Heart right ventricle (tissue), 16 donors: ENCODE results near the gene PRELID2. TPM values are rescaled to one million over a fixed set of nuclear protein-coding genes. Genes with fewer than 3 reads are reported as not detected.
"Not testable (repeated sequence)": the region's sequence is repeated elsewhere in the genome, so short reads cannot be mapped to it uniquely, and the experiment has no call there.

ENCODE experiments used
- ATAC-seq, 8 donors: fragments of 200-7000 bp; cut with Tn5 transposase; one replicate each; pipeline ENCODE4 v1.9.1; 2020; ENCODE audit warnings: mild to moderate bottlenecking in 8 of 8, moderate library complexity in 8 of 8, moderate number of reproducible peaks in 1 of 8
- DNase-seq, 2 donors: peaks; one replicate each; pipeline ENCODE4 v3.0.0-alpha.2; 2020
- H3K27ac ChIP-seq, 10 donors: fragments of 200-600 bp; sonication (generic) in 2 of 10; one replicate each; pipeline versions ENCODE4 v1.5.0 to v1.8.0; 2020 to 2022; ENCODE audit warnings: mild to moderate bottlenecking in 3 of 10
- H3K27me3 ChIP-seq, 7 donors: fragments of 200-600 bp; one replicate each; pipeline ENCODE4 v1.8.0; 2021 to 2022; ENCODE audit warnings: mild to moderate bottlenecking in 2 of 7
- H3K36me3 ChIP-seq, 9 donors: fragments of 200-600 bp; sonication (generic) in 1 of 9; one replicate each; pipeline versions ENCODE4 v1.5.0 to v1.8.0; 2020 to 2022; ENCODE audit warnings: mild to moderate bottlenecking in 2 of 9
- H3K4me1 ChIP-seq, 9 donors: fragments of 200-600 bp; sonication (generic) in 1 of 9; one replicate each; pipeline versions ENCODE4 v1.5.0 to v1.8.0; 2020 to 2022; ENCODE audit warnings: mild to moderate bottlenecking in 4 of 9
- H3K4me3 ChIP-seq, 10 donors: fragments of 200-600 bp; sonication (generic) in 2 of 10; one replicate each; pipeline versions ENCODE4 v1.5.0 to v1.8.0; 2020 to 2022; ENCODE audit warnings: mild to moderate bottlenecking in 7 of 10, moderate library complexity in 2 of 10
- H3K9me3 ChIP-seq, 11 donors: fragments of 200-600 bp in 10 of 11; sonication (generic) in 2 of 11; one replicate each; pipeline versions ENCODE4 v1.5.0 to v1.8.0; 2013 to 2022; ENCODE audit warnings: mild to moderate bottlenecking in 2 of 11, control low read depth in 1 of 11, moderate library complexity in 1 of 11
- WGBS, 2 donors: extraction: QIAGEN DNeasy Blood & Tissue Kit; methylation state at CpG; one replicate each; pipeline ENCODE4 v1.1.7; 2013; ENCODE audit warnings: inconsistent platforms in 1 of 2; 5-methylcytosine and 5-hydroxymethylcytosine counted together
- intact Hi-C, 10 donors: fragments of 100-400 bp; cut with DNase I; formaldehyde crosslinking; loops; one replicate each; pipeline versions ENCODE4 v1.11.1 to v1.14.2; 2022
- polyA plus RNA-seq, 2 donors: library from polyadenylated mRNA; stranded (reverse); fragments of 200-250 nt; gene quantifications; one replicate each; pipeline ENCODE4 v1.2.3, GENCODE V29; 2013
- total RNA-seq, 10 donors: library from RNA; stranded (reverse); fragmentation: NEBNext Ultra II Directional in 3 of 10; extraction: Animal tissue kit (Norgen Biotek cat#: 25700) in 3 of 10; gene quantifications; one replicate each; pipeline versions ENCODE4 v1.2.1 to v1.2.4, GENCODE V29; 2021 to 2023
- TF ChIP-seq, protein P1 (sequence below), 9 donors: fragments of 200-600 bp; sonication (generic) in 2 of 9; IDR thresholded peaks; one replicate each; pipeline versions ENCODE4 v1.5.0 to v1.8.0; 2021 to 2022; ENCODE audit warnings: antibody characterized with exemption in 9 of 9, mild to moderate bottlenecking in 5 of 9, moderate library complexity in 1 of 9
- donor health status: Arrhythmogenic right ventricular cardiomyopathy.
- donor health status: ischemic (EF 13 %, LVEDD 7.1; RV severe dilation, severe dysfunction).
- donor health status: healthy with polysubstance abuse.
- donor health status: DM: no; HTN: yes; CAD: no.
- donor health status: DM: no; HTN: no; CAD: no.
- donor health status: ischemic (EF 25% LVEDD 6.9; RV normal size, moderate dysfunction).
- donor health status: ischemic (EF 25% LVEDD 5.7; RV mildly dilated, moderate dysfunction).
- donor health status: healthy.
- donor health status: DM: yes; HTN: yes; CAD: no.
- donor health status: Ischemic cardiomyopathy.
- donor health status: ischemic (EF 35%, LVEDD 5.7; RV mildly dilated, moderate dysfunction).
- donor health status: nonischemic (EF 11% LVEDD 7.7; RV severe dilation, severe dysfunction).
- donor health status: DM: yes; HTN: yes; CAD: no.
- donor health status: PGD.
- donor health status: ischemic (EF 29% LVEDD 5.4; RV normal size, mild dysfunction).
- donor health status: nonischemic (EF 23%, LVEDD 6.1; RV moderate dilation, normal function).

The PRELID2 gene
- total and polyA plus RNA-seq, 12 donors = 1.2 to 83.7 (median 11.9) TPM

DNA sequence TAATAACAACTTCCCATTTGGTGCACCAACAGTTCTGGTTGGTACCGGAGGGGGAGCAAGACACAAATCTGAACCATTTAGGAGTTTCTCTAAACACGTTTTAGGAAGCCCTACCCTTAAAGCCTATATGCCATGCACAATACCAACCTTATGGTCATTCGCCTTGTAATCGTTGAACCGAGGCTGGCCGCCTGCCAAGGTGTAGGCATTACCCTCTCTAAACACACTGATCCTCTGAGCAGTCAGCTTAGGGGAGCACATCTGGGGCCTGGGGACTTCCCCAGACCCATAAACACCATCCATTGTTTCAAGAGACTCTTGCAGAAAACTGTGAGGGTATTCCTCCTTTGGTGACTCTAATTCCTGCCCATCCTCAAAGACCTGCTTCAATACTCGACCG is 37.3 kb upstream of the PRELID2 start:
- ATAC-seq (no peak), DNase-seq (no peak)
- no peaks in the 10 kb centered on the region for H3K27me3 ChIP-seq
- H3K4me3 ChIP-seq = no peak overlapping the region
- TF ChIP-seq, protein P1, sequence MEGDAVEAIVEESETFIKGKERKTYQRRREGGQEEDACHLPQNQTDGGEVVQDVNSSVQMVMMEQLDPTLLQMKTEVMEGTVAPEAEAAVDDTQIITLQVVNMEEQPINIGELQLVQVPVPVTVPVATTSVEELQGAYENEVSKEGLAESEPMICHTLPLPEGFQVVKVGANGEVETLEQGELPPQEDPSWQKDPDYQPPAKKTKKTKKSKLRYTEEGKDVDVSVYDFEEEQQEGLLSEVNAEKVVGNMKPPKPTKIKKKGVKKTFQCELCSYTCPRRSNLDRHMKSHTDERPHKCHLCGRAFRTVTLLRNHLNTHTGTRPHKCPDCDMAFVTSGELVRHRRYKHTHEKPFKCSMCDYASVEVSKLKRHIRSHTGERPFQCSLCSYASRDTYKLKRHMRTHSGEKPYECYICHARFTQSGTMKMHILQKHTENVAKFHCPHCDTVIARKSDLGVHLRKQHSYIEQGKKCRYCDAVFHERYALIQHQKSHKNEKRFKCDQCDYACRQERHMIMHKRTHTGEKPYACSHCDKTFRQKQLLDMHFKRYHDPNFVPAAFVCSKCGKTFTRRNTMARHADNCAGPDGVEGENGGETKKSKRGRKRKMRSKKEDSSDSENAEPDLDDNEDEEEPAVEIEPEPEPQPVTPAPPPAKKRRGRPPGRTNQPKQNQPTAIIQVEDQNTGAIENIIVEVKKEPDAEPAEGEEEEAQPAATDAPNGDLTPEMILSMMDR (IDR thresholded peaks at IDR 0.05) = no peak
- H3K36me3 ChIP-seq = no peaks in the 10 kb centered on the region
- no peak overlapping the region for H3K27ac ChIP-seq
- intact Hi-C loops = no loop called here
- no peaks in the 10 kb centered on the region for H3K4me1 ChIP-seq
- 79 to 81% methylated on average over 8 of the region's 8 CpGs for WGBS, 2 donors
- H3K9me3 ChIP-seq = no peaks in the 10 kb centered on the region

DNA sequence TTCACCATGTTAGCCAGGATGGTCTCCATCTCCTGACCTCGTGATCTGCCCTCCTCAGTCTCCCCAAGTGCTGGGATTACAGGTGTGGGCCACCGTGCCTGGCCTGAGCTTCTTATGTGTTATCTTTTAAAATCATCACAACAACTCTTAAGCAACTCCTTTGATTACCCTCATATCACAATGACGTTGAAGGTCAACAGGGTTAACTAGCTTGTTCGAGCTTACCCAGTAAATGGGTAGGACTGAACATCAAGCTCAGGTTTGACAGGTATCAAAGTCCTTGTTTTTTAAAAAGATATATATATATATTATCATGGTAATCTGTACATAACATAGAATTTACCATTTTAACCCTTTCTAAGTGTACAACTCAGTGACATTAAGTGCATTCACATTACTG is 34.6 kb upstream of the PRELID2 start:
- ATAC-seq (no peak), DNase-seq (no peak)
- intact Hi-C loops = loop anchor here in 1 of 10 donors (5.0 kb wide), 1 partner anchor 322 kb away; no protein-coding TSS in a partner anchor
- TF ChIP-seq, protein P1 (IDR thresholded peaks at IDR 0.05) = no peak
- H3K36me3 ChIP-seq = no peaks in the 10 kb centered on the region
- H3K9me3 ChIP-seq = no peaks in the 10 kb centered on the region
- H3K27me3 ChIP-seq = no peaks in the 10 kb centered on the region
- WGBS, 2 donors = 70 to 82% methylated on average over 4 of the region's 4 CpGs
- no peak overlapping the region for H3K4me3 ChIP-seq
- no peaks in the 10 kb centered on the region for H3K4me1 ChIP-seq
- H3K27ac ChIP-seq = no peak overlapping the region

DNA sequence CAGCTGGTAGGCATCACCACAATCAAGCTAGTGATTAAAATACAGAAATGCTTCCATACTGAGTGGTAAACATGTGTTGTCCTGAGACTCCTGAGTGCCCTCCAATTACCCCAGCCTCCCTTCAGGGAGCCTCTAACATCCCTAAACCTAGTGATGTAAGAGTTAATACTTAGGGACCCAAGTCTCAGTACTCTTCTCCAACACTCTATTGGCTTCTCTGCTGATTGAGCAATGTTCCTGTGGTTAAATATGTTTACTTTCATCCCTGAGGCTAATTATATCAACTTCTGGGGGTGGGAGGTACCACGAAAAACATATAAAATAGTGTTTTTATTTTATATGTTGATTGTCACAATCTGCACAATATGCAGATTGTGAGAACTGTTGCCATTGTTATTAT is 32.7 kb upstream of the PRELID2 start:
- Histone ChIP-seq H3K27me3 (no peaks in the 10 kb centered on the region), H3K27ac (no peak overlapping the region), H3K9me3 (no peaks in the 10 kb centered on the region), H3K36me3 (no peaks in the 10 kb centered on the region), H3K4me1 (no peaks in the 10 kb centered on the region), H3K4me3 (no peak overlapping the region)
- 62 to 68% methylated on average over 1 of the region's 1 CpG for WGBS, 2 donors
- DNase-seq (no peak), ATAC-seq (no peak)
- TF ChIP-seq, protein P1 (IDR thresholded peaks at IDR 0.05) = no peak
- intact Hi-C loops = loop anchor here in 1 of 10 donors (5.0 kb wide), 1 partner anchor 321 kb away; no protein-coding TSS in a partner anchor

GRCh38 chr5:145864432-145864831 is 29.3 kb upstream of the PRELID2 start:
- H3K4me1 ChIP-seq, DNase-seq, intact Hi-C loops, H3K27me3 ChIP-seq, H3K36me3 ChIP-seq, H3K9me3 ChIP-seq, ATAC-seq, H3K4me3 ChIP-seq, H3K27ac ChIP-seq: not testable (repeated sequence)
- 70 to 77% methylated on average over 2 of the region's 2 CpGs for WGBS, 2 donors

- no peak overlapping the region for H3K4me3 ChIP-seq
- TF ChIP-seq, protein P1 (IDR thresholded peaks at IDR 0.05) = no peak
These were observed 27.9 kb upstream of the PRELID2 start for GRCh38 chr5:145863003-145863402.

More at GRCh38 chr5:145863003-145863402, 27.9 kb upstream of the PRELID2 start:
- ATAC-seq (no peak), DNase-seq (no peak)
- WGBS, 2 donors = 80 to 92% methylated on average over 3 of the region's 3 CpGs
- intact Hi-C loops = no loop called here
- Histone ChIP-seq H3K36me3 (no peaks in the 10 kb centered on the region), H3K9me3 (no peaks in the 10 kb centered on the region), H3K4me1 (peaks cover 0 to 6% (median 0%) of the 10 kb centered on the region in 9 donors), H3K27me3 (no peaks in the 10 kb centered on the region), H3K27ac (no peak overlapping the region)
